GM12878 (cell line): ENCODE measurements around the gene SBF2. TPM values are rescaled to one million over a fixed set of nuclear protein-coding genes. Genes with fewer than 3 reads are reported as not detected.

Source experiments
- ATAC-seq: fragments of 200-7000 bp; cut with Tn5 transposase; 3 replicates; pipeline ENCODE4 v1.9.1; 2020; ENCODE audit warnings: mild to moderate bottlenecking, moderate library complexity
- BruUV-seq: library from RNA; stranded (reverse); fragments of 400-500 nt; replicated peaks from 2 replicates; lab custom pipeline; 2021; lab: Mats Ljungman, UMichigan
- CTCF ChIA-PET: fragments of 300-600 bp; sonication (Branson Sonifier 250); formaldehyde crosslinking; extraction: SDS; loops from one replicate; lab custom pipeline; 2021; ENCODE audit warnings: inconsistent platforms; lab: Yijun Ruan, JAX
- POLR2A ChIA-PET: fragments of 350-600 bp; formaldehyde crosslinking; extraction: SDS; loops from one replicate; lab custom pipeline; 2021; ENCODE audit warnings: inconsistent platforms; lab: Charles Lee
- RAD21 ChIA-PET: fragments of 300-600 bp; sonication (Branson Sonifier 250); formaldehyde crosslinking; loops from one replicate; lab custom pipeline; 2023; ENCODE audit warnings: antibody characterized with exemption; ENCODE audit not compliant: unreplicated experiment; lab: Charles Lee
- SMC1A ChIA-PET: fragments of 300-600 bp; sonication (Branson Sonifier 250); formaldehyde crosslinking; loops from one replicate; lab custom pipeline; 2023; ENCODE audit not compliant: unreplicated experiment, uncharacterized antibody; lab: Charles Lee
- DNase-seq: peaks from one replicate; pipeline ENCODE4 v3.0.0-alpha.2; 2011; ENCODE audit warnings: low read depth, low spot score
- FAIRE-seq: peaks from 3 replicates; lab custom pipeline; 2011; peaks lifted over from hg19 to GRCh38; lab: Jason Lieb, UNC
- H2AFZ ChIP-seq: 2 replicates; pipeline ENCODE4 v1.6.0; 2011; ENCODE audit warnings: low read depth, low read length, control low read depth; ENCODE audit not compliant: control insufficient read depth
- H3K27ac ChIP-seq: 2 replicates; pipeline ENCODE4 v1.5.1; 2011; ENCODE audit warnings: control low read depth; ENCODE audit not compliant: control insufficient read depth, insufficient read depth
- H3K27me3 ChIP-seq, 2 experiments: replicated peaks in 1 of 2; 2 replicates each; pipeline versions ENCODE4 v1.6.0 to v1.6.1; 2011; ENCODE audit warnings: low read length in 1 of 2; ENCODE audit not compliant: control insufficient read depth in 2 of 2, insufficient read depth in 2 of 2
- H3K36me3 ChIP-seq, 2 experiments: 2 replicates each; pipeline ENCODE4 v1.5.1; 2011; ENCODE audit warnings: low read length in 1 of 2; ENCODE audit not compliant: control insufficient read depth in 2 of 2, insufficient read depth in 2 of 2
- H3K4me1 ChIP-seq: 2 replicates; pipeline ENCODE4 v1.6.1; 2011; ENCODE audit warnings: mild to moderate bottlenecking, low read length, moderate library complexity, mixed read lengths; ENCODE audit not compliant: control insufficient read depth, insufficient read depth
- H3K4me2 ChIP-seq: 2 replicates; pipeline ENCODE4 v1.6.0; 2011; ENCODE audit warnings: control low read depth; ENCODE audit not compliant: control insufficient read depth, insufficient read depth
- H3K4me3 ChIP-seq: fragments of 200-600 bp; sonication (generic); 2 replicates; pipeline ENCODE4 v1.5.1; 2016
- H3K79me2 ChIP-seq: 2 replicates; pipeline ENCODE4 v1.6.0; 2011; ENCODE audit warnings: low read length; ENCODE audit not compliant: control insufficient read depth, insufficient read depth
- H3K9ac ChIP-seq: 2 replicates; pipeline ENCODE4 v1.8.0; 2011; ENCODE audit warnings: low read length, control low read depth, mixed read lengths; ENCODE audit not compliant: control insufficient read depth, insufficient read depth
- H3K9me3 ChIP-seq: replicated peaks from 3 replicates; pipeline ENCODE4 v1.5.1; 2011; ENCODE audit warnings: mild to moderate bottlenecking, low read length; ENCODE audit not compliant: control insufficient read depth, insufficient read depth
- H4K20me1 ChIP-seq: 2 replicates; pipeline ENCODE4 v1.6.0; 2011; ENCODE audit not compliant: control insufficient read depth, insufficient read depth
- ATF2 ChIP-seq: IDR thresholded peaks from 2 replicates; pipeline ENCODE4 v1.6.1; 2012; ENCODE audit warnings: low read length, inconsistent platforms
- ESRRA ChIP-seq: IDR thresholded peaks from 2 replicates; pipeline ENCODE4 v1.6.1; 2012; ENCODE audit warnings: mild to moderate bottlenecking, low read length, improper control_type of control experiment
- HDGF ChIP-seq: fragments of 450-650 bp; IDR thresholded peaks from 2 replicates; pipeline ENCODE4 v1.6.1; 2016; ENCODE audit warnings: antibody characterized with exemption
- MEF2B ChIP-seq: fragments of 450-650 bp; IDR thresholded peaks from 2 replicates; pipeline ENCODE4 v1.6.1; 2018; ENCODE audit warnings: mild to moderate bottlenecking, moderate library complexity; ENCODE audit not compliant: partially characterized antibody, poor library complexity, severe bottlenecking
- MYB ChIP-seq: fragments of 150-350 bp; IDR thresholded peaks from 2 replicates; pipeline ENCODE4 v1.6.1; 2014; ENCODE audit warnings: mild to moderate bottlenecking, low read depth, low read length, borderline replicate concordance
- RBBP5 ChIP-seq: fragments of 200-600 bp; sonication (generic); conservative IDR thresholded peaks from 2 replicates; pipeline ENCODE4 v1.6.1; 2016
- RELA ChIP-seq: fragments of 450-650 bp; IDR thresholded peaks from 2 replicates; pipeline ENCODE4 v1.8.0; 2014; ENCODE audit warnings: borderline replicate concordance; ENCODE audit not compliant: partially characterized antibody
- RUNX3 ChIP-seq: IDR thresholded peaks from 2 replicates; pipeline ENCODE4 v1.6.1; 2012; ENCODE audit warnings: low read length, inconsistent platforms
- STAT3 ChIP-seq: IDR thresholded peaks from 2 replicates; pipeline ENCODE4 v1.6.1; 2011; ENCODE audit warnings: low read depth, low read length, improper control_type of control experiment
- SUPT20H ChIP-seq: IDR thresholded peaks from 2 replicates; pipeline ENCODE4 v1.6.1; 2011; ENCODE audit warnings: low read depth, mild to moderate bottlenecking, low read length, moderate library complexity, borderline replicate concordance; ENCODE audit not compliant: control insufficient read depth
- ZBTB33 ChIP-seq: fragments of 450-650 bp; IDR thresholded peaks from 2 replicates; pipeline ENCODE4 v1.6.1; 2017; ENCODE audit warnings: mild to moderate bottlenecking
- WGBS: methylation state at CpG from one replicate; pipeline ENCODE4 v1.1.6; 2016; ENCODE audit warnings: low lambda C conversion rate; ENCODE audit not compliant: insufficient replicate concordance, insufficient coverage; ENCODE audit errors: missing lambda C conversion rate; 5-methylcytosine and 5-hydroxymethylcytosine counted together
- in situ Hi-C: fragments of 300-500 bp; cut with MboI; formaldehyde crosslinking; loops from 9 replicates; pipeline ENCODE4 v1.14.3; 2018; ENCODE audit warnings: mixed read lengths
- intact Hi-C: fragments of 100-400 bp; cut with micrococcal nuclease; formaldehyde crosslinking; loops from one replicate; pipeline ENCODE4 v1.14.2; 2022; ENCODE audit not compliant: unreplicated experiment
- polyA plus RNA-seq, 11 experiments: library from polyadenylated mRNA; depleted of rRNA in 4 of 11; unstranded in 6 of 11; stranded (reverse) in 5 of 11; fragments of >200 nt; fragmentation: Nextera tagmentation in 4 of 11; fragmentation: Illumina TruSeq in 1 of 11; extraction: Ambion mirVana in 4 of 11; extraction: Trizol in 1 of 11; gene quantifications; 1 replicate in 1 of 11; 2 replicates in 10 of 11; pipeline versions ENCODE4 v1.2.1 to v1.2.3, GENCODE V29; 2011 to 2016; ENCODE audit warnings: inconsistent platforms in 2 of 11, missing spikeins in 2 of 11, low read depth in 1 of 11
- total RNA-seq, 4 experiments: library from RNA; depleted of rRNA in 3 of 4; stranded (reverse); fragments of >200 nt in 3 of 4; fragmentation: Illumina TruSeq in 1 of 4; extraction: Trizol in 1 of 4; gene quantifications; 2 replicates each; pipeline versions ENCODE4 v1.2.1 to v1.2.3, GENCODE V29; 2013 to 2021
- TF ChIP-seq, protein P1 (sequence below): fragments of 450-650 bp; IDR thresholded peaks from 2 replicates; pipeline ENCODE4 v1.6.1; 2017; ENCODE audit warnings: low read depth, mild to moderate bottlenecking, moderate library complexity
- TF ChIP-seq, protein P2 (sequence below): fragments of 450-650 bp; IDR thresholded peaks from 2 replicates; pipeline ENCODE4 v1.6.1; 2018; ENCODE audit warnings: borderline replicate concordance, mild to moderate bottlenecking; ENCODE audit not compliant: partially characterized antibody

SBF2 gene
- total and polyA plus RNA-seq, 10 of the 15 experiments (the other 5 are each of a cell fraction or from before 2014, with no cell fraction given), result 0.24 to 2.3 (median 1.1) TPM

GRCh38 chr11:10164621-10165020, 129.4 kb downstream of the SBF2 start (continued):
- TF ChIP-seq, protein P1, sequence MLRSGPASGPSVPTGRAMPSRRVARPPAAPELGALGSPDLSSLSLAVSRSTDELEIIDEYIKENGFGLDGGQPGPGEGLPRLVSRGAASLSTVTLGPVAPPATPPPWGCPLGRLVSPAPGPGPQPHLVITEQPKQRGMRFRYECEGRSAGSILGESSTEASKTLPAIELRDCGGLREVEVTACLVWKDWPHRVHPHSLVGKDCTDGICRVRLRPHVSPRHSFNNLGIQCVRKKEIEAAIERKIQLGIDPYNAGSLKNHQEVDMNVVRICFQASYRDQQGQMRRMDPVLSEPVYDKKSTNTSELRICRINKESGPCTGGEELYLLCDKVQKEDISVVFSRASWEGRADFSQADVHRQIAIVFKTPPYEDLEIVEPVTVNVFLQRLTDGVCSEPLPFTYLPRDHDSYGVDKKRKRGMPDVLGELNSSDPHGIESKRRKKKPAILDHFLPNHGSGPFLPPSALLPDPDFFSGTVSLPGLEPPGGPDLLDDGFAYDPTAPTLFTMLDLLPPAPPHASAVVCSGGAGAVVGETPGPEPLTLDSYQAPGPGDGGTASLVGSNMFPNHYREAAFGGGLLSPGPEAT, result no peak
- no peak for TF ChIP-seq RBBP5
- TF ChIP-seq, protein P2, sequence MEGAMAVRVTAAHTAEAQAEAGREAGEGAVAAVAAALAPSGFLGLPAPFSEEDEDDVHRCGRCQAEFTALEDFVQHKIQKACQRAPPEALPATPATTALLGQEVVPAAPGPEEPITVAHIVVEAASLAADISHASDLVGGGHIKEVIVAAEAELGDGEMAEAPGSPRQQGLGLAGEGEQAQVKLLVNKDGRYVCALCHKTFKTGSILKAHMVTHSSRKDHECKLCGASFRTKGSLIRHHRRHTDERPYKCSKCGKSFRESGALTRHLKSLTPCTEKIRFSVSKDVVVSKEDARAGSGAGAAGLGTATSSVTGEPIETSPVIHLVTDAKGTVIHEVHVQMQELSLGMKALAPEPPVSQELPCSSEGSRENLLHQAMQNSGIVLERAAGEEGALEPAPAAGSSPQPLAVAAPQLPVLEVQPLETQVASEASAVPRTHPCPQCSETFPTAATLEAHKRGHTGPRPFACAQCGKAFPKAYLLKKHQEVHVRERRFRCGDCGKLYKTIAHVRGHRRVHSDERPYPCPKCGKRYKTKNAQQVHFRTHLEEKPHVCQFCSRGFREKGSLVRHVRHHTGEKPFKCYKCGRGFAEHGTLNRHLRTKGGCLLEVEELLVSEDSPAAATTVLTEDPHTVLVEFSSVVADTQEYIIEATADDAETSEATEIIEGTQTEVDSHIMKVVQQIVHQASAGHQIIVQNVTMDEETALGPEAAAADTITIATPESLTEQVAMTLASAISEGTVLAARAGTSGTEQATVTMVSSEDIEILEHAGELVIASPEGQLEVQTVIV, result no peak
- no peak for TF ChIP-seq MYB
- TF ChIP-seq RUNX3, result no peak
- TF ChIP-seq ATF2, result no peak

- 38% methylated on average over 2 of the region's 2 CpGs for WGBS
- Histone ChIP-seq H3K4me1 (no peaks in the 10 kb centered on the region), H3K36me3 (no peaks in the 10 kb centered on the region), H3K4me3 (no peak overlapping the region), H3K9me3 (no peaks in the 10 kb centered on the region), H3K27ac (no peak overlapping the region), H3K27me3 (no peaks in the 10 kb centered on the region), H4K20me1 (no peaks in the 10 kb centered on the region), H2AFZ (no peak overlapping the region), H3K9ac (no peak overlapping the region), H3K79me2 (no peaks in the 10 kb centered on the region), H3K4me2 (no peak overlapping the region)
- POLR2A ChIA-PET, result interaction anchor here (0.6 kb wide), 1 partner anchor 143 kb away, joined by 3 read pairs; the partner anchor contains the start of gene ADM
- no TSS peak for BruUV-seq
- in situ Hi-C loops, result no loop called here
- no peak for FAIRE-seq
- intact Hi-C loops, result no loop called here
- RAD21 ChIA-PET, result no interaction called here
- SMC1A ChIA-PET, result no interaction called here
- no peak for DNase-seq
- ATAC-seq, result no peak
- CTCF ChIA-PET, result no interaction called here
- TF ChIP-seq SUPT20H (no peak), ZBTB33 (no peak), RELA (no peak), ESRRA (no peak), MEF2B (no peak), HDGF (no peak), STAT3 (no peak)
These were observed 131.8 kb downstream of the SBF2 start for GRCh38 chr11:10162222-10162621.
